Fibroblast of upper back skin (primary cell): ENCODE measurements around the gene LARP4B.
A peak's percentile ranks its signal among the peaks of the same experiment; 100 is the strongest.

Source experiments
- DNase-seq: peaks from one replicate; pipeline ENCODE4 v3.0.0-alpha.2; 2013

The LARP4B gene

DNA sequence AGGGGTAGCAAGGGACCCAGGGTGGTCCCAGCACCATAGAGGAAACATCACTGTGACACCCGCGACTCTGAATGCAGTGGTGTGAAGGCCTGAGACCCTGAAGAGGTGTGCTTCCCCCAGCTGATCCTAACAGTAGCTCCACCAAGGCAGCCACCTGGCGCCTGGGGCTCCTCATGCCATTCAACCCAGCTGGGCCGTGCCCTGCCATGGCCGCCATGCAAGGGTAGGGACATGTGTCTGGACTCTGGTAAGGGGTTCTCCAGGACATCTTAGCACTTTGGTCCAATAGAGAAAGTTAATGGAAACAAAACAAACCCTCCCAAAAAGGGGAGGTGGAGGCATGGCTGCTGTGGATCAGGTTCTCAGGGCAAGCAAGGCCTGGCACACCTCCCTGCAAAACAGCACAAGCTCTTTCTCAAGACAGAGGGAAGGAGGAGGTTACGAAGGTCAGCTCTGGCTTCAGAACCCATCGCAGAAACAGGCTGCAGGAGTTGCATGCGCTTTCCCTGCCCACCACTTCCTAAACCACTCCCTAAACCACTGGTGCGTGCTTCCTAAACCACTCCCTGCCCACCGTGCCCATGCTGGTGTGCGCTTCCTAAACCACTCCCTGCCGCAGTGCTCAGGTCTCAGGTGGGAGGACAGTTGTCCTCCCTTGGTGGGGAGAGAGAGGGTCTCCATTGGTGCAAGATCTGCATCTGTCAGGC, 108.7 kb downstream of the LARP4B start:
- DNase-seq = no peak

DNA sequence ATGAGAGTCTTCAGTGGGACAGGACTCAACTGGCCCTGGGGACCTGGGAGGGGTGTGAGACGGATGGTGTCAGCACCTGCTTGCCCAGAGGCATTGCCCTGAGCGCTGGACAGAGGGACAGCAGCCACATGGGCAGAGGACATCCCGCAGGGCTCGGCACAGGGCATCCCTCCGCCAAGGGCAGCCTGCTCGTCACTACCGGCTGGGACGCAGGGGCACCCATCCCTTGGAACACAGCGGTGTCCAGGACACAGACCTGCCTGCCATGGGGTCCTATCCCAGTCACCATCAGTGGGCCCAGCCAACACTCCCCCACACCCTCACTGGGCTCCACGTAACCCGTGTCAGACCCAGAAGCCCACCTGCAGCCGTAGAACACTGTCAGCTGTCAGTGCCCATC, 109.3 kb downstream of the LARP4B start:
- DNase-seq = no peak

DNA sequence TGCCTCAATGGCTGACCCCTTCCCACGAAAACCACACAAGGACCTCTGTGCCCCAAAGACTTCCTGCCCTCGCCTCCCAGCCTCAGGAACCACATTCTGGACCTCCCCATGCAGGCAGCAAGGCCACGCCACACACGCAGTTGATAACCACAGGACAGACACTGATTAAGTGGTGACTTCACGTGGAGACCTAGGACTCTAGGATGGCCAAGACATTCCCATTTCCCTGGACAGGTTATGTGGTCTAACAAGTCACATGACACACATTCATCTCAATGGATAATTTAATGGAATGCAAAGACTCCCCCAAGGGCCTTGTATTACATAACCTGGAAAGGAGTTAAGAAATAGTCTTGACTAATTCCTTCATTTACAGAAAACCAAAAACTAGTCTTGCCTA, 110.2 kb downstream of the LARP4B start:
- DNase-seq = peak; percentile 54

DNA sequence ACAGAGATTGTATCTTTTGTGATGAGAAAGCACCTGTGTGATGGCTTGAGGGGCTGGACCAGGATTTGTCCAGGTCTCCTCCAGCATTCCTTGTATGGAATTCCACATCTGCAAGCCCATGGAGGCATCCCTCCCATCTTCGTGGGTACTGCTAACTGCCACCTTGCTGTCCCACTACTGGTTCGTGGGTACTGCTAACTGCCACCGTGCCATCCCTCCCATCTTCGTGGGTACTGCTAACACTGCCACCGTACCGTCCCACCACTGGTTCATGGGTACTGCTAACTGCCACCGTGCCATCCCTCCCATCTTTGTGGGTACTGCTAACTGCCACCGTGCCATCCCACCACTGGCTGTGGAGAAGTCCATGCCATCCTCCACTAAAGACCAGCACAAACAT, 111.7 kb downstream of the LARP4B start:
- DNase-seq = no peak

DNA sequence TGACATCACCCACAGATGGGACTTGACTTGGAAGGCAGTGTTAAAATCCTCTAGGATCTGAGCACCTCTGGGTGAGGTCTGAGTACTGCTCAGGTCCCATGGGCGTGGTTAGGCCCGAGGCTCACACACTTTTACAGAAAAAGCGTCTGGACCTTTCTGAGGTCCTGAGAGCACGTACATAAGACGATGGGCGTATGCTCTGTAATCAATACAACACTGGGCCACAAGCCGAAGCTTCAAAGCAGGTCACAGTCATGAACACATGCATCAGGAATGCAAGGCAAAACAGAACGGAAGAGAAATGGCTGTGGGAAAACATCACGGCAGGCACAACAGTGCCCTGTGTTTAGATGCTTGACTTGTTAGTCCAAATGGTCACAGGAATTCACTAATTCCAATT, 112.2 kb downstream of the LARP4B start:
- peak; percentile 34 for DNase-seq

DNA sequence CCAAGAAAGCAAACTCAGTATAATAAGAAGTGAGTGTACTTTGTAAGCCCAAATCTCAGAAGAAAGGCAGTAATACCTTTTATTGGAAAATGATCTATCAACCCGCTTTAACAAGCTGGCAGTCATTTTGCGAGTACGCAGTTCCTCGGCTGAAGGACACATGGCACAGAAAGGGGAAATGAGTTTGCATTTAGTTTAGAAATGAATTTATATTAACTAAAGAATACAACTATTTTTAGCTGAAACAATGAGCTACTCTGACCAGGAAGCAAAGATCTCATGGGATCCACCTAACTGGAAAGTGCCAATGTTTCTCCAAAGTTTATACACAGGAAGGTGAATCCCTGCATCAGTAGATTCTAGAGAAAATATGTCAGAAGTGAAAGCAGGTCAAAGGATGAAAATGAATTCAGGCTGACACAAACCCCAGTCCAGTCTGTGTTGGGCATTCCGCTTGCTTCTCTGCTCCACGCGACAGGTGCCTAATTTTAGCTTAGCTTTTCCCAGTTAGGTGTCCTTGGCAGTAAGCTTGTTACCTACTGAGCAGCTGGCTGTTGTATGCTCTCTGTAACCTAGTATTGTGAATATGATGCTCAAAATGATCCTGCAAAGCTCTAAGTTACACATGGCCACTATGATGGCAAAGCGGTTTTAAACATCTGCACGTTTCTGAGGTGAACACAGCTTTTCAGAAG, 112.8 kb downstream of the LARP4B start:
- DNase-seq = no peak

DNA sequence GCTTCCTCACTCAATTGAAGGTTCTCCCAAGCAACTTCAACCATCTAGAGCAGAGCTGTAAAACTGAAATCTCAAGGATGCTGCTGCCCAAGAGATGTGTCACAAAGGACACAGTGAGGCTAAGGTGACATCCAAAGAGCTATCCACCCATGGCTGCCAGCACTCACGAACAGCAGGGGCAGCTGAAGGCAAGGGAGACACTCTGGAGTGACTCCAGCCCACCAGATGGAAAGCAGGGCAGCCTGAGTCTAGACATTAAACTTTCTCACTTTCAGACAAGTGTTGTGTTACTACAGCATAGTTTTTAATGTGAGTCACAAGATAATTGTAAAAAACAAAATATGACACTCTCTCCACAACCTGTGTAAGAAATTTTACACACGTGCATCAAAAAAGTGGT, 113.5 kb downstream of the LARP4B start:
- DNase-seq = no peak

DNA sequence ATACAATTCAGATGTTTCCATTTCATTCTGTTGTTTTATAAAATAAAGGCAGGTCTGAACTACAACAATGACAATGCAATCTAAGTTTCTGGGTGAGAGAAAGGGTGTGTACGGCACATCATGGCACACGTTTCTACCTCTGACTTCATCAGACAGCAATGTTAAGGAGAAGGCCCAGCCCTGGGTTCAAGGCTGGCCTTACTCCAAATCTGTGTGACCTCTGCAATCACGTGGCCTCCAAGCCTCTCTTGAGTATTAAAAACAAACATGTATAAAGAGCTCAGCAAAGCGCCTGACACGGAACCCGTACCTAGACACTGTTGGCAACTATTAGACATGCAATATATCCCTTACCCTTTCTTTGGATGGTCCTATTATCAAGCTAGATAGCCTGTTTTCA, 114.1 kb downstream of the LARP4B start:
- DNase-seq = no peak

DNA sequence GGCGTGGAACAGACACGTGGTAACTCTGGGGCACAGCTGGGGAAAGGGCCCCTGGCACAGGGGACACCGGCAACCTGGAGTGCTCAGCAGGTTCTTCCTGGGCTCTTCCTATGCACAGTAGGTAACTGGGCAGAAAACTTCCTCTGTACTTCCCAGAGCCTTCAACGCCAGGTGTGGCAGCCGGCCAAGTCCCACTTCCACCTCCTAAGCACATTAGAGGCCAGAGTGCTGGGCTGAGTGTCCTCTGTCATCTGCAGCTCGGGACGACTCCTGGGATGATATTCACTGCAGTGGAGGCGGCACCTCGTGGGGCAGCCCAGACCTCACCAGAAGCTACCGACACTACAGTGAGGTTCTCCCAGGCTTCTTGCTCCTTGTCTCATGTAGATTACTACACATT, 114.5 kb downstream of the LARP4B start:
- no peak for DNase-seq

DNA sequence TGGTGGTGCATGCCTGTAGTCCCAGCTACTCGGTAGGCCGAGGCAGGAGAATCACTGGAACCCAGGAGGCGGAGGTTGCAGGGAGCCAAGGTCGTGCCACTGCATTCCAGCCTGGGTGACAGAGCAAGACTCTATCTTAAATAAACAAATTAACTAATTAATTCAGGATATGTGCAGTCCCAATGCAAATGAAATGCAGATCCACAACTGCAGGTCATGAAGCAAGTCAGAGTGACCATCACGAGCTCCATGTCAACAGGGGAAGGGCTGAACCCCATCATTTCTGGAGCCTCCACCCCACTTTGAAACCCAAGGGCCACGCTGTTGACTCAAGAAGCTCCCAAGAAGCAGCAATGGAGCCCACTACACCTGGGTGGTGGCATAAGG, 115.4 kb downstream of the LARP4B start:
- DNase-seq = no peak

DNA sequence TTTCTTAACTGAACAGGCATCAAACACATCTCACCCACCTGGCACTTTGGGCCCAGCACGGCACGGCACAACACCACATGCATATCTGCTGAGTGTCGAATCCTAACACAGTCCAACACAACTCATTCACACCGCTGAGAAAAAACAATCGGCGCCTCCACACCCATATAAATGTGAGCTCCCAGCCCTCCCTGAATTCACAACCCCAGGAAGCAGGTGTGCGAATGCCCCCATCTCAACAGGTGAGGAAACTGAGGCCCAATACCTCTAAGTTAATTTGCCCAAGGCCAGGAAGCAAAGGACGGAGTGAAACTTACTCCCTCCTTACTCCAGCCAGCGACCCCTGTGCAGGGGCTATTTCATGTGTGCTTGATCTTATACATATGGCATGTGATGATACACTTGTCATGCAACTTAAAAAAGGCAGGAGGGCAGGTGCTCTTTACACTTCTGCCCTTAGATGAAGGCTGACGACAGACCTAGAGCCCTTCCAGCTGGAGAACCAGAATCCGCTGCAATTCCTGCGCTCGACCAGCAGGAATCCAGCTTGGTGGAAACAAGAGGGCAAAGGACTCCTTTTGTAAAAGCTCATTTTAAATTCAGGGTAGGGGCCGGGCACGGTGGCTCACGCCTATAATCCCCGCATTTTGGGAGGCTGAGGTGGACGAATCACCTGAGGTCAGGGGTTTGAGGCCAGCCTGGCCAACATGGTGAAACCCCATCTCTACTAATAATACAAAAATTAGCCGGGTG, 116.0 kb downstream of the LARP4B start:
- no peak for DNase-seq

DNA sequence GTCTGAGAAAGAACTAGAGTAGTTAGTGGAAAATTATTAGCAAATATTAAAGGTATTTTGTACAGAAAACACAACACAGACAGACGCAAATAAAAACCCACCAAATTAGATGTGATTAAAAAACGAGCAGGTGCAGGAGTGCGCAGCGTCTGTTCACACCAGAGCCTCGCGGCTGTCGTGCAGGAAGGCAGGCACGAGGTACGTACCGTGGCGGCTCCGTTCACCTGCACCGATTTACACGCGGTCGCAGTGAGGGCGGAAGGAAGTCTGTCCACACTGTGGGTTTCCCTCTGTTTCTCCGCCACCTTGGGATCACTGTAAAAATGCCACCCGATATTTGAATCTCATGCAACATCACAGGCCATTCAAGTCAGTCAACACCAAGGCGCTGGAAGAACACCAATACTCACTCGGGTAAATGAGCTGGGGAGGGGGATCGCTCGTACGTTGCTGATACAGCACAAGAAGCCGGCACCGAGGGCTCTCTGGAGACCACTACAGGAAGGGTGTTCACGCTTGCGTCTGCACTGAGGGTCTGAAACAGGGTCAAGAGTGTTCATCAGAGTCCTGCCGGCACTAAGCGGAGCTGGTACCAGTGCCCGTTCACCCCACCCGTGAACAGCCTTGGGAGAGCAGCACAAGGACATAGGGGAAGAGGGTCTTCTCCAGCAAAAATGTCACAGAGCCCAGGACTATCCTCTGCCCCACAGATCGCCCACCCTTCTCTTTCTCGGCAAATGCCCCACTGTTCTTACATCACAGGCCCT, 116.8 kb downstream of the LARP4B start:
- no peak for DNase-seq

DNA sequence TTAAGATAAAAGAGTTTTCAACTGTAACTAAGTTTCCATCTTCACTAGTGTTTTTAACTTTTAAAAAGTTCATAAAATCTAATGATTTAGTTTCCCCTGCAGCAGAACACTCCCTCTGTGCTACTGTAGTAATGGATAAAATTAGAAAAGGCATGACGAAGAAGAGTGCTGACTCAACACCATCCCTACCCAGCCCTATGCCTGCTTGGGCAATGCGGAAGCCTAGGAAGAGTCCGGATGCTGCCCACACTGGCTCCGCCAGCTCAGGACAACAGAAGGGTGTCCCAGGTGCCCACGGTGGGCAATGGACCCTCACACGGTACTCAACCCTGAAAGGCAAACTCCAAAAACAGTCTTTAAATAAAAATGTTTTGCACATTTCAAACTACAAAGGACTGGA, 118.2 kb downstream of the LARP4B start:
- no peak for DNase-seq

DNA sequence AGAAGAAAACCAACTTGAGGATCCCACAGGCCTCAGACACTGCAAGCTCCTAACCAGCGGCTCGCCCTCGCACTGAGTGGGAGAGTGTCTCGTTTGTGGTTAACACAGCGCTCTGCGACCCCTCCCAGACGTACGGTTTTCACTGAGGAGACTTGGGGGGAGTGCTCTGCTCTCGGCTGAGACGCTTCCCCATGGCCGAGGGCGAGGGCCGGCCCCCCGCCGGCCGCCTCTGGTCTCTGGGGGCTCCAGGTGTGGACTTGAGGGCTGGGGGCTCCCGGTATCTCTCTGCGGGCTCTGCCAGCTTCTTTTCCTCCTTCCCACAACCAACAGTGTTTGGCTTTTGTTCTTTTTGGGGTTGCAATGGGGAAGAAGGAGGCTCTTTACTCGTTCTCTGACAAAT, 118.7 kb downstream of the LARP4B start:
- DNase-seq = no peak

DNA sequence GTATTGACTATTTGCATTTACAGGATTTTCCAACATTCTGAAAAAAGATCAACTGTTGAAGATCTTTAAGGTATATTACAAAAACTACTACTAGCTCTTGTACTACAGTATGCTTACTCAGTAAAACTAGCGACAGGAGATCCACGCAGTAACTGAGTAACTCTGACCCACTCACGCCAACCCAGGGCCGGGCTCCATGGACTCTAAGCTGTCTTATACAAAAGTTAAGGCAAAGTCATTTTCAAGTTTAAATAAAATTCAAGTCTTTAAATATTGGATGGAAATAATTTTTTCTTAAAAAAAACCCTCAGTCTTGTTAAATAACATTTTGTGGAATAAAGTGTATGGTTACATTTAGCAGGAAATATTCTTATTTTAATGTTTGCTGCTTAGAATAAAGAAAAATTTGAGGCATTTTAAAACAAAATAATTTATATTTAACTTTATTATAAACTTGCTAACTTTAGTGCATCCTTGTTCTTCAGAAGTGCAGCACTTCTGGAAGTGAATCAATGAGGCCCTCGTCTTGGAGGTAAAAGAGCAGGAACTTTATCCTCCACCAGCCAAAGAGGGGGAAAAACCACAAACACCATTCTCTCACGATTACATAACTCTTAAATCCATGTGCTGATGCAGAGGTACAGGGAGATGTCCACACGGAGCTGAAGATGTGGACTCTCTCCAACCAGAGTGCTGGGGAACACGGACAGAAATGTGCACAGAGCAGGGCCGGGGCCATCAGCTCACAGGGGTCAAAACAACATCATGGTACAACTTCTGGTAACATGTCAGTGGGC, 119.9 kb downstream of the LARP4B start:
- DNase-seq = peak; percentile 33

DNA sequence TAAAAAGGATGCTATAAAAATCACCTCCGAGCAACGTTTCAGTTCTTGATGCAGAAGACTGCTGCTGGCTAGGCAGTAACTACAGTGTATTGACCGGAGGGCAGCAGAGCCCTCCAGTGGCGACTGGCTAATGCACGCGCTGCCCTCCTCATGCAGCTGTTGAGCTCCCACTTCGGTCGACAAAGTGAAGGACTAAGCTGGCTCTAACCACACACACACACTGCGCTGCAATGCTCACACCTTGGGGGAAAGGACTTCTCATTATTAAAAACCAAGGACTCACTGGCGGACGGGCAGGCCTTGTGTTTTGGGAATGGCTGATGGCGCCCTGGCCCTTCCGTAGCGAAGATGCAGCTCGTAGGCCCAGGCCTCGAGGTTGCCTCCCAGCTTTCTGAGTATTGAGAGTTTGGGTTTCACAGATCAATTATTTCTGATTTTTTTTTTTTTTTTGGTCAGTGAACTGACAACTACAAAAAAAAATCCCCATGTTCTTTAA, 121.1 kb downstream of the LARP4B start:
- DNase-seq = peak; percentile 37

DNA sequence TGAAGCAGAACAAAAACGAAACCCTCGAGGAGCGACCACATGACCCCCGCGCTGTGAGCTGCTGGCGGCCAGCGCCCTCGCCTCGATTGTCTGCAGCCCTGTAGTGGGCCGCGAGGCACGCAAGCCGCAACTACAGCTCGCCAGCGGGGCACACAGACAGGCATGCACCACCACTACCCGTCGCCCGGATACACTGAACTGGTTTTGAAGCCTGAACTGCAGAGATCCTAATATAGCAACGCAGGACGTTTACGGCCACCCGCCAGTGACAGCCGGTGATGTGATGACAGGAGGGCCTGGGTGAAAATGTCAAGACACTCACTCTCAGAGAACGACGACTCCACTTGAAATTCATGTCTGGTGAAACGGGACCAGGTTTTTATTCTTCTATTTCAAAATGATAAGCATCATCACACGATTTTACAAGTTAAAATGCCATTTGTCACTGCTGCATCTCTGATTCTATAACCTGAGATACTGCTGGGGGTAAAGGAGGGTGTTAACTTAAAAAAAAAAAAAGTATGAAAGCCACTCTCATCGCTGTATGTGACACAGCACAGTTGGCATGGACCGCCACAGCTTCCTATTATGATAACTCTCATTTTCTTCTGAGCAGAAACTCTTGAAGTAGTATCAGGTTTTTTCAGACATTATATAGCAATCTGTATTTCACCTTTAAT, 121.7 kb downstream of the LARP4B start:
- DNase-seq = no peak

DNA sequence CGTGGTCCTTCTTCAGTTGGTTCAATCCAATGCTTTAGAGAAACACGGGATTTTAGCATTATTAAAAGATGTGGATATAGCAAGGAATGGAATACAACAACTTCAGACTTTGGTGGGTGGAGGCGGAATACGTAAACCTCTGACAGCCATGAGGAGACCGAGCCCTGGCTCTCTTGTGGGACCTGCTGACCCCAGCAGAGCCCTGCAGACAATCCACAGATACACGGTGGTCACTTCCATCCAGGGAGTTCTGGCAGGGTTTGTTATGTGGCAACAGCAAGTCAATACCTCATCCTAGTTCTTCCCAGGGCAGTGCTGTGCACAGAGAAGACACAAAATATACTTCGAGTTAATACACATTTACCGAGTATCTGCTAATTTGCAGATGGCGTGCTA, 123.5 kb downstream of the LARP4B start:
- no peak for DNase-seq

DNA sequence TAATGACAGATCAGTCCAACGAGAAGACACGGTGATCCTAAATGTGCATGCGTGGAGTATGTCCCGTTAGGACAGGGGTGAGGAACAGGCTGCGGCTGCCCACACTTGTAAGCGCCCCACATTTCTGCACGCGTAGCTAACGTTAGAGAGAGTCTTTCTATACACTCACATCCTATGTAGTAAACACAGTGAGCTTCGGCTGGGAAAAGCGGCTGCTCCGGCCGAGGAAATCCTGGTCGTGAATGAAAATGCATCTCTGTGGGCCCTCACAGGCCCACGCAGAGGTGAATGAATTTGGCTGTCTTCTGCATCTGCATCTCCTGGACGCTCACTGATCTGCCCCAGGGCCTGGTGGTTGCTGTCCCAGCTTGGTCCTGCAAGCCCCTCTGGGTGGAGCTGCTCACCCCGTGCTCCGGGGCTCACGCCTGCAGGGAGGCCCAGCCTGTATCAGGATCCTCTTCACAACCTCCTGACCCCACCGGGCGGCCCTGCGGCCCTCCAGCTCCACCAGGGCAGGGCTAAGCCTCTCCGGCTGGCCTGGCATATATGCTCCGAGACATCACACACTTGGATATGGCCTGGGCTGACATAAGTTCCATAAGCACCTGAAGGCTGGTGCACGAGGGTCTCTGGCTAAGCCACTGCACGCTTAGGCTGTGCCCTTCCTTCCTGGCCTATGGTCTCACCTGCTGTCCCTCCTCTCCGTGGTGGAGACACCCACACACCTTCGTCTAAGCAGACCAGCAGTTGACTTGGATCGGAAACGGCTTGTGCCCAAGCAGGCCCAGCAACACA, 124.1 kb downstream of the LARP4B start:
- DNase-seq = no peak

DNA sequence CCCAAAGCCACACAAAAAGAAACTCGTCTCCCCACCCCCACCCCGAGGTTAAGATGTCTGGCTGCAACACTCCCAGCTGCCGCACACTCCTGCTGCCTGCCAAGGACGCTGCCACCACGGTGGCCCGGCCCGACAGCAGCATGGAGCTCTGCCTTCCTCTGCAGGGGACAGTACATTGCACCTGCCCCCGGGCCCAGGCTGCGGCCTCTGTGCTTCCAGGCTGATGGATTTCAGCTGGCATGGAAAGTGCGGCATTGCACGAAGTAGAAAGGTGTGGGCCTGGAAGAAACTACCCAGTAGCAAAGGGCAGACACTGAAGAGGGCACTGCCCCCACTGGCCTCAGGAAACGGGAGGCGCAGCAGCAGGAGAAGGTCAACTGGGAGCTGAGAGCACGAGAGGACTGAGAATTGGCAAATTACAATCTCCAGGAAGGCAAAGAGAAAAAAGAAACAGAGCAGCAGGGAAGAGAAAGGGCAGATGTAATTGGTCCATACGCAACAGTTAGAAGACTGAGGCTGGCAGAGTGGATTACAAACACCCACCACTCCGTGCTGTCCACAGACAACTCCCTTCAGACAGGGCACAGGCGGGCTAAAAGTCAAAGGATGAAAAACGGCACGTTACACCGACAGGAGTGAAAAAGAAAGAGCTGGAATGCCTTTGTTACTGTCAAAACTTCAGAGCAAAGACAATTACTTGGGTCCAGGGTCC, 124.9 kb downstream of the LARP4B start:
- DNase-seq = no peak
